GM10847 (cell line): ENCODE data around the gene CCND2.

Experiments
- POLR2A ChIP-seq: IDR thresholded peaks from 2 replicates; pipeline ENCODE4 v1.6.1; 2011; ENCODE audit not compliant: insufficient read length; ENCODE audit errors: extremely low read depth

CCND2 gene

GRCh38 chr12:4280351-4281163 is 7.0 kb downstream of the CCND2 start:
- TF ChIP-seq POLR2A, result no peak

- TF ChIP-seq POLR2A, result no peak
Observed at GRCh38 chr12:4281173-4281654, 7.7 kb downstream of the CCND2 start.

- TF ChIP-seq POLR2A, result no peak
Observed at GRCh38 chr12:4282103-4282891, 8.7 kb downstream of the CCND2 start.

- no peak for TF ChIP-seq POLR2A
Observed at GRCh38 chr12:4282892-4283511, 9.4 kb downstream of the CCND2 start.

- no peak for TF ChIP-seq POLR2A
Observed at GRCh38 chr12:4283512-4284255, 10.1 kb downstream of the CCND2 start.

GRCh38 chr12:4284306-4284705 is 10.7 kb downstream of the CCND2 start:
- TF ChIP-seq POLR2A, result no peak

GRCh38 chr12:4285070-4285469 is 11.5 kb downstream of the CCND2 start:
- TF ChIP-seq POLR2A, result no peak

- TF ChIP-seq POLR2A, result no peak
Observed at GRCh38 chr12:4286228-4286627, 12.7 kb downstream of the CCND2 start.

GRCh38 chr12:4286771-4287317 is 13.3 kb downstream of the CCND2 start:
- TF ChIP-seq POLR2A, result no peak

- no peak for TF ChIP-seq POLR2A
Observed at GRCh38 chr12:4287325-4288211, 14.0 kb downstream of the CCND2 start.

GRCh38 chr12:4288296-4289131 is 15.0 kb downstream of the CCND2 start:
- no peak for TF ChIP-seq POLR2A

GRCh38 chr12:4289231-4289878 is 15.8 kb downstream of the CCND2 start:
- TF ChIP-seq POLR2A, result no peak
